Stomach (tissue), 9 donors: Measurements from ENCODE around the gene USP37. TPM values are rescaled to one million over a fixed set of nuclear protein-coding genes. Genes with fewer than 3 reads are reported as not detected.

Experiments
- DNase-seq, 2 donors: peaks; one replicate each; pipeline versions ENCODE4 v3.0.0 to v3.0.0-alpha.2; 2013 to 2019
- H3K27ac ChIP-seq, 5 donors: fragments of 200-600 bp in 4 of 5; sonication (generic) in 4 of 5; one replicate each; pipeline ENCODE4 v1.5.1; 2013 to 2019; ENCODE audit warnings: mild to moderate bottlenecking in 1 of 5, moderate library complexity in 1 of 5
- H3K27me3 ChIP-seq, 3 donors: fragments of 200-600 bp; sonication (generic); one replicate each; pipeline ENCODE4 v1.5.1; 2017 to 2019; ENCODE audit warnings: mixed run types in 1 of 3
- H3K36me3 ChIP-seq, 4 donors: fragments of 200-600 bp; sonication (generic); 1 replicate in 3 of 4; 2 replicates in 1 of 4; pipeline ENCODE4 v1.5.1; 2016 to 2019
- H3K4me1 ChIP-seq, 4 donors: fragments of 200-600 bp; sonication (generic); one replicate each; pipeline ENCODE4 v1.5.1; 2016 to 2019
- H3K4me3 ChIP-seq, 4 donors: fragments of 200-600 bp; sonication (generic) in 3 of 4; one replicate each; pipeline ENCODE4 v1.5.1; 2016 to 2019; ENCODE audit warnings: mild to moderate bottlenecking in 1 of 4
- H3K9me3 ChIP-seq, 4 donors: fragments of 200-600 bp; sonication (generic); one replicate each; pipeline ENCODE4 v1.5.1; 2016 to 2019
- CTCF ChIP-seq, 7 experiments: fragments of 450-650 bp in 4 of 7; fragments of 200-600 bp in 3 of 7; sonication (generic) in 3 of 7; IDR thresholded peaks; one replicate each; pipeline ENCODE4 v1.5.1; 2016 to 2019; ENCODE audit warnings: antibody characterized with exemption in 7 of 7, control low read depth in 2 of 7, mild to moderate bottlenecking in 1 of 7
- EP300 ChIP-seq: sonication (generic); formaldehyde crosslinking; IDR thresholded peaks from one replicate; pipeline ENCODE4 v1.6.1; 2017; ENCODE audit warnings: antibody characterized with exemption
- POLR2A ChIP-seq, 4 donors: fragments of 450-650 bp; IDR thresholded peaks; one replicate each; pipeline ENCODE4 v1.6.1; 2016; ENCODE audit warnings: antibody characterized with exemption in 4 of 4, control low read depth in 2 of 4, mild to moderate bottlenecking in 1 of 4, moderate library complexity in 1 of 4
- POLR2AphosphoS5 ChIP-seq, 3 donors: sonication (generic); formaldehyde crosslinking; IDR thresholded peaks; one replicate each; pipeline ENCODE4 v1.6.1; 2016; ENCODE audit warnings: antibody characterized with exemption in 3 of 3
- WGBS, 5 donors: extraction: QIAGEN DNeasy Blood & Tissue Kit in 3 of 5; methylation state at CpG; one replicate each; pipeline versions ENCODE4 v1.1.5 to v1.1.7; 2013 to 2018; 5-methylcytosine and 5-hydroxymethylcytosine counted together
- intact Hi-C: fragments of 100-400 bp; cut with DNase I; formaldehyde crosslinking; loops from one replicate; pipeline ENCODE4 v1.15.1; 2023; ENCODE audit warnings: low total_unique reads
- polyA plus RNA-seq, 3 donors: library from polyadenylated mRNA; stranded (reverse); fragments of 200-250 nt; gene quantifications; one replicate each; pipeline ENCODE4 v1.2.3, GENCODE V29; 2013
- total RNA-seq, 5 donors: library from RNA; depleted of rRNA; stranded (reverse); fragments of >200 nt; gene quantifications; one replicate each; pipeline versions ENCODE4 v1.1.0 to v1.2.3, GENCODE V29; 2014 to 2016
- donor health status: healthy with polysubstance abuse.
- donor health status: Bipolar disorder and iron deficiency.
- donor health status: healthy.

The USP37 gene
- total and polyA plus RNA-seq, 8 donors = 1.6 to 81.4 (median 5.2) TPM

DNA sequence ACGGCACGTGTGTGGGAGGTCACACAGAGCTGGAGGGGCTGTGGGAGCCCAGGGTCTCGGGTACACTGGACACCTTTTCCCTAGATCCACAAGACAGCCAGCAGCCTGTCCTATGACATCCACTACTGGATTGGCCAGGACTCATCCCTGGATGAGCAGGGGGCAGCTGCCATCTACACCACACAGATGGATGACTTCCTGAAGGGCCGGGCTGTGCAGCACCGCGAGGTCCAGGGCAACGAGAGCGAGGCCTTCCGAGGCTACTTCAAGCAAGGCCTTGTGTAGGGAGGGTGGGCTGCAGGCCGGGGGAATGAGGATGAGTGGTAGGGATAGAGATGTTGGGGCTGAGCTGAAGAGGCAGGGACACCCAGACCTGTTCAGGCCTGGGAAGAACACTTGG, 142.6 kb downstream of the USP37 start:
- intact Hi-C loops = no loop called here
- Histone ChIP-seq H3K4me1 (no peaks in the 10 kb centered on the region), H3K9me3 (no peaks in the 10 kb centered on the region), H3K27ac (no peak overlapping the region), H3K27me3 (no peaks in the 10 kb centered on the region), H3K4me3 (no peak overlapping the region), H3K36me3 (no peaks in the 10 kb centered on the region)
- WGBS, 5 donors = 79 to 95% (median 84%) methylated on average over 10 of the region's 10 CpGs
- TF ChIP-seq POLR2A (IDR thresholded peaks at IDR 0.05) (no peak), CTCF (IDR thresholded peaks at IDR 0.05) (no peak)
- no peak for DNase-seq

DNA sequence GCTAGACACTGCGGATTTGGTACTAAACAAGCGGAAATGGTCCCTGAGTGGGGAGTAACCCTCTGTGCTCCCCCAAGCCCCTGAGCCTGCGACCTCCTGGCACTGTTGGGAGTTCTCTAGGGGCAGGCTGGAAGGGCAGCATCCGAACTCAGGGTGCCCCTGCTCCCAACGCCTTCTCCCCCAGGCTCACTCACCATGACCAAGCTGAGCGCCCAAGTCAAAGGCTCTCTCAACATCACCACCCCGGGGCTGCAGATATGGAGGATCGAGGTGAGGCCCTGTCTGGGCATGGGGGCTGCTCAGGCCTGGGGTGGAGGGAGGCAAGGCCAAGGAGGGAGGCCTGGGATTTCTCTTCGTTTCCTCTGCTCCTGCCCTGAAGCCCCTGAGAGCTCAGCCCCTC, 144.6 kb downstream of the USP37 start:
- Histone ChIP-seq H3K36me3 (no peaks in the 10 kb centered on the region), H3K27ac (no peak overlapping the region), H3K9me3 (no peaks in the 10 kb centered on the region), H3K4me1 (peaks cover 0 to 7% (median 2%) of the 10 kb centered on the region in 4 donors), H3K4me3 (no peak overlapping the region), H3K27me3 (no peaks in the 10 kb centered on the region)
- TF ChIP-seq EP300 (no peak), POLR2A (IDR thresholded peaks at IDR 0.05) (no peak), POLR2AphosphoS5 (IDR thresholded peaks at IDR 0.05) (no peak), CTCF (IDR thresholded peaks at IDR 0.05) (no peak)
- 76 to 91% (median 84%) methylated on average over 7 to 9 of the region's 9 CpGs for WGBS, 5 donors
- DNase-seq = no peak
- intact Hi-C loops = no loop called here

DNA sequence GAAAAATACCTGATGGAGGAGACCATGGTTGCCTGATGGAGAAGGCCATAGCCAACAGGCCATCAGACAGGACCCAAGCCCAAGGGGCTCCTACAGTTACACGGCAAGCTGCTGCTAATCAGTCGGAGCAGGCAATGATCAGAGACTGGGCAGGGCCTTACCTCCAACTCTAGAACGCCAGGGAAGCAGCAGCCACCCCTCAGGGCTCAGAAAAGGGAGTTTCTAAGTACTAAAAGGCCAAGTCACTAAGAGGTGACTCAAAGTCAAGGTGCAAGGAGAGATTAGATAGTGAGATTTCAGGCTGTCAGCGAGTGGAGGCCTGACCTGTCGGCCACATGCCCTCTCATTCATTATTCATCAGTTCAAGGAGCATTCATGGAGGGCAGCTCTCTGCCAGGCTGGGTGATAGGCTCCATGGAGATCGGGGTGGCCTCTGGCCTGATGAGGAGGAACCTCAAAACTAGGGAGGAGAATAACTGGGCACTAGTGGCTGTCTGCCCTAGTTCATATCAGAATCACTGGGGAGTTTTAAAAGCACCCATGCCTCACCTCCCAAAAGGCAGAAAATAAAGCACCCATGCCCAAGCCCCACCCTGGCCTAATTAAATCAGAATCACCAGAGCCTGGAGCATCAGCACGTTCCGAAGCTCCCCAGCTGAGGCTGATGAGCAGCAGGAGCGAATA, 145.6 kb downstream of the USP37 start:
- Histone ChIP-seq H3K4me3 (no peak overlapping the region), H3K27ac (no peak overlapping the region), H3K9me3 (no peaks in the 10 kb centered on the region), H3K36me3 (no peaks in the 10 kb centered on the region), H3K27me3 (no peaks in the 10 kb centered on the region), H3K4me1 (peaks cover 0 to 9% (median 3%) of the 10 kb centered on the region in 4 donors)
- WGBS, 5 donors = 74 to 82% (median 77%) methylated on average over 9 of the region's 9 CpGs
- DNase-seq = no peak
- intact Hi-C loops = no loop called here
- no peak for TF ChIP-seq EP300
- no peak for TF ChIP-seq POLR2A (IDR thresholded peaks at IDR 0.05)
- TF ChIP-seq POLR2AphosphoS5 (IDR thresholded peaks at IDR 0.05) = no peak
- TF ChIP-seq CTCF (IDR thresholded peaks at IDR 0.05) = no peak

- no peak for TF ChIP-seq CTCF (IDR thresholded peaks at IDR 0.05)
- no peak for TF ChIP-seq POLR2A (IDR thresholded peaks at IDR 0.05)
- TF ChIP-seq POLR2AphosphoS5 (IDR thresholded peaks at IDR 0.05) = no peak
- peaks cover 0 to 9% (median 3%) of the 10 kb centered on the region in 4 donors for H3K4me1 ChIP-seq
- 71 to 88% (median 80%) methylated on average over 2 of the region's 2 CpGs for WGBS, 5 donors
- DNase-seq = peak in 1 of 2 donors; percentile 31
- no peaks in the 10 kb centered on the region for H3K9me3 ChIP-seq
- H3K27me3 ChIP-seq = no peaks in the 10 kb centered on the region
- H3K4me3 ChIP-seq = no peak overlapping the region
- no peaks in the 10 kb centered on the region for H3K36me3 ChIP-seq
- intact Hi-C loops = no loop called here
- no peak overlapping the region for H3K27ac ChIP-seq
These were observed 147.1 kb downstream of the USP37 start for GRCh38 chr2:218421027-218421426.
